ENCODE data around the gene MBL2.

MBL2 gene

DNA sequence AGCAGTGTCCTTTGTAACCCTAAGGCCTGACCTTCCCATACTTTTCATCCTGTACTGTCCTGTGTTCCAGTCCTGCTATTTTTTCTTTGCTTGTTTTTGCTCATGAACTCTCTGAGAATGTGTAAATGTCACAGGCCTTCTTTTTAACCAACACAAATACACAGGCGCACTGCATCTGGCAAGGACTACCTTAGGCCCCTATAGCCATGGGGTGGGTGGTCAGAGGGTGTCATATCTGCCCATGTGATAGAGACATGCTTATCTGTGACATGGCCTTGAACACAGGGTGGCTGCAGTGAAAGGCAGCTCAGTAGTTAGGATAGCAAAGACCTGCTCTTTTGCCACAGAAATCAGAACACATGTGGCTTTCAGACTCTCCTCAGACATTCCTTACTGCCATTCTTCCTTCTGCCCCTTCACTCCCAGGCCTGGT, 3.9 kb upstream of the MBL2 start:
- Histone ChIP-seq H3K23ac (ENCODE audit: low read length) (no peak overlapping the region), H3K36me3 (ENCODE audit: control insufficient read depth in 1 of 2, insufficient read depth in 2 of 2, low read length in 2 of 2) (no peaks in the 10 kb centered on the region), H2AFZ (ENCODE audit: insufficient read depth, low read length, poor library complexity) (no peak overlapping the region), H3K4ac (ENCODE audit: low read depth, low read length) (no peak overlapping the region), H4K12ac (ENCODE audit: low read depth, low read length) (no peak overlapping the region), H3K9ac (ENCODE audit: low read length) (no peak overlapping the region), H3K79me1 (ENCODE audit: low read length) (no peaks in the 10 kb centered on the region), H4K8ac (ENCODE audit: low read depth, low read length) (no peak overlapping the region), H3K4me3 (ENCODE audit: low read depth, low read length) (no peak overlapping the region), H3K79me2 (ENCODE audit: control insufficient read depth, insufficient read depth, low read length, poor library complexity) (no peaks in the 10 kb centered on the region), H3K4me1 (ENCODE audit: control insufficient read depth in 1 of 2, insufficient read depth in 2 of 2, low read length in 2 of 2) (no peaks in the 10 kb centered on the region), H3K14ac (ENCODE audit: low read length) (no peak overlapping the region), H3K4me2 (ENCODE audit: low read length) (no peak overlapping the region), H2BK120ac (ENCODE audit: insufficient read depth, low read length, poor library complexity) (no peak overlapping the region), H3K27me3 (ENCODE audit: insufficient read depth, low read length) (no peaks in the 10 kb centered on the region), H3K27ac (ENCODE audit: low read depth, low read length) (no peak overlapping the region), H4K91ac (ENCODE audit: low read depth, low read length) (no peak overlapping the region), H2BK5ac (ENCODE audit: low read depth, low read length, poor library complexity) (no peak overlapping the region), H3K9me3 (ENCODE audit: insufficient read depth, low read depth, low read length) (no peaks in the 10 kb centered on the region), H2BK12ac (ENCODE audit: low read length) (no peak overlapping the region), H3K18ac (ENCODE audit: low read length) (no peak overlapping the region), H2AK5ac (ENCODE audit: low read length) (no peak overlapping the region)
- WGBS (ENCODE audit: extremely low coverage, insufficient coverage, insufficient read length) = no CpG with 5 or more reads among the region's 1 CpG
- no peak for DNase-seq

DNA sequence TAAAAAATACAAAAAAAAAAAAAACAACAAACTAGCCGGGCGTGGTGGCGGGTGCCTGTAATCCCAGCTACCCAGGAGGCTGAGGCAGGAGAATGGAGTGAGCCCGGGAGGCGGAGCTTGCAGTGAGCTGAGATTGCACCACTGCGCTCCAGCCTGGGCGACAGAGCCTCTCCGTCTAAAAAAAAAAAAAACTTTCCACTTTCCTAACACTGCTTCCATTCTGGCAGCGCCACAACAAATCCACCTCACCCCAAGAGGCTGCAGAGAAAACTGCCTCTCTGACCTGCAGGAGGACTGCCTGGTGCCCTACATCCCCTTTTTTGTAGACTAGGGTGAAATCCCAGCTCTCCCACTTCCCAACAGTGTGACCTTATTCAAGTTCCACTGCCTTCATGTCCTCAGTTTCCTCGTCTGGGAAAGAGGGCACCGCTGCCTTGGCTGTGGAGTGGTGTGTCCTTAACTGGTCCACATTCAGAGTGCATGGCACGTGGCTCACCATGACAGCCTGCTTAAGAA, 2.6 kb upstream of the MBL2 start:
- H3K9me3 ChIP-seq (ENCODE audit: insufficient read depth, low read depth, low read length) = no peaks in the 10 kb centered on the region
- no peak overlapping the region for H3K4me3 ChIP-seq (ENCODE audit: low read depth, low read length)
- H2BK120ac ChIP-seq (ENCODE audit: insufficient read depth, low read length, poor library complexity) = no peak overlapping the region
- no peak overlapping the region for H3K4ac ChIP-seq (ENCODE audit: low read depth, low read length)
- H3K36me3 ChIP-seq (ENCODE audit: control insufficient read depth in 1 of 2, insufficient read depth in 2 of 2, low read length in 2 of 2) = no peaks in the 10 kb centered on the region
- WGBS (ENCODE audit: extremely low coverage, insufficient coverage, insufficient read length) = no CpG with 5 or more reads among the region's 12 CpGs
- H4K91ac ChIP-seq (ENCODE audit: low read depth, low read length) = no peak overlapping the region
- H3K27ac ChIP-seq (ENCODE audit: low read depth, low read length) = no peak overlapping the region
- H3K9ac ChIP-seq (ENCODE audit: low read length) = no peak overlapping the region
- H2AK5ac ChIP-seq (ENCODE audit: low read length) = no peak overlapping the region
- no peaks in the 10 kb centered on the region for H3K27me3 ChIP-seq (ENCODE audit: insufficient read depth, low read length)
- no peak overlapping the region for H4K8ac ChIP-seq (ENCODE audit: low read depth, low read length)
- no peak overlapping the region for H3K14ac ChIP-seq (ENCODE audit: low read length)
- H3K18ac ChIP-seq (ENCODE audit: low read length) = no peak overlapping the region
- no peak overlapping the region for H3K4me2 ChIP-seq (ENCODE audit: low read length)
- H3K23ac ChIP-seq (ENCODE audit: low read length) = no peak overlapping the region
- H3K4me1 ChIP-seq (ENCODE audit: control insufficient read depth in 1 of 2, insufficient read depth in 2 of 2, low read length in 2 of 2) = no peaks in the 10 kb centered on the region
- H2BK12ac ChIP-seq (ENCODE audit: low read length) = no peak overlapping the region
- H3K79me1 ChIP-seq (ENCODE audit: low read length) = no peaks in the 10 kb centered on the region
- no peaks in the 10 kb centered on the region for H3K79me2 ChIP-seq (ENCODE audit: control insufficient read depth, insufficient read depth, low read length, poor library complexity)
- no peak overlapping the region for H2AFZ ChIP-seq (ENCODE audit: insufficient read depth, low read length, poor library complexity)
- no peak for DNase-seq
- no peak overlapping the region for H4K12ac ChIP-seq (ENCODE audit: low read depth, low read length)
- no peak overlapping the region for H2BK5ac ChIP-seq (ENCODE audit: low read depth, low read length, poor library complexity)

DNA sequence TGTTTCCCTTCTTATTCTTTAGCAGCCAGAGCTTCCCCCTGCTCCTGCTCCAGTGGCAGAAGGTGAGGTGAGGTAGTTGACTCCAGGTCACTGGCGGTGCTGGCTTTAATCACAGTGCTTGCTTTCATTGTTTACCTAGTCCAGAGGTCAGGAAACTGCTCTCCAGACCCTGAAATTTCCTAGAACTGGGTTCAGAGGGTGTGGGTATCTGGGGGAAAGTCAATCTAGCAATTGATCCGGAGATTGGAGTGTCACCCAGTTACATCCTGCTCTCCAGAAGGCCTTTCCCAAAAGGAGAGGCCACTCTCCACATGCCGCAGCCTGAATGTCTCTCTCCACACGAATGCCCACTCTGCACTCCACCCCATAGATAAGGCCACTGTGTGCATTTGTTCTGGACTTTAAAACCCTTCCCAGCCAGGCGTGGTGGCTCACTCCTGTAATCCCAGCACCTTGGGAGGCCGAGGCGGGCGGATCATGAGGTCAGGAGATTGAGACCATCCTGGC, 2.1 kb upstream of the MBL2 start:
- Histone ChIP-seq H2AFZ (ENCODE audit: insufficient read depth, low read length, poor library complexity) (no peak overlapping the region), H2AK5ac (ENCODE audit: low read length) (no peak overlapping the region), H3K27ac (ENCODE audit: low read depth, low read length) (no peak overlapping the region), H4K8ac (ENCODE audit: low read depth, low read length) (no peak overlapping the region), H3K9me3 (ENCODE audit: insufficient read depth, low read depth, low read length) (no peaks in the 10 kb centered on the region), H2BK12ac (ENCODE audit: low read length) (no peak overlapping the region), H3K14ac (ENCODE audit: low read length) (no peak overlapping the region), H3K4me2 (ENCODE audit: low read length) (no peak overlapping the region), H2BK120ac (ENCODE audit: insufficient read depth, low read length, poor library complexity) (no peak overlapping the region), H4K12ac (ENCODE audit: low read depth, low read length) (no peak overlapping the region), H3K4me1 (ENCODE audit: control insufficient read depth in 1 of 2, insufficient read depth in 2 of 2, low read length in 2 of 2) (no peaks in the 10 kb centered on the region), H3K36me3 (ENCODE audit: control insufficient read depth in 1 of 2, insufficient read depth in 2 of 2, low read length in 2 of 2) (no peaks in the 10 kb centered on the region), H3K27me3 (ENCODE audit: insufficient read depth, low read length) (no peaks in the 10 kb centered on the region), H3K18ac (ENCODE audit: low read length) (no peak overlapping the region), H3K79me2 (ENCODE audit: control insufficient read depth, insufficient read depth, low read length, poor library complexity) (no peaks in the 10 kb centered on the region), H3K23ac (ENCODE audit: low read length) (no peak overlapping the region), H3K4ac (ENCODE audit: low read depth, low read length) (no peak overlapping the region), H2BK5ac (ENCODE audit: low read depth, low read length, poor library complexity) (no peak overlapping the region), H3K4me3 (ENCODE audit: low read depth, low read length) (no peak overlapping the region), H3K79me1 (ENCODE audit: low read length) (no peaks in the 10 kb centered on the region), H4K91ac (ENCODE audit: low read depth, low read length) (no peak overlapping the region), H3K9ac (ENCODE audit: low read length) (no peak overlapping the region)
- DNase-seq = no peak
- WGBS (ENCODE audit: extremely low coverage, insufficient coverage, insufficient read length) = no CpG with 5 or more reads among the region's 8 CpGs

- Histone ChIP-seq H4K8ac (ENCODE audit: low read depth, low read length) (no peak overlapping the region), H2AFZ (ENCODE audit: insufficient read depth, low read length, poor library complexity) (no peak overlapping the region), H3K9ac (ENCODE audit: low read length) (no peak overlapping the region), H4K91ac (ENCODE audit: low read depth, low read length) (no peak overlapping the region), H3K27me3 (ENCODE audit: insufficient read depth, low read length) (no peaks in the 10 kb centered on the region), H3K14ac (ENCODE audit: low read length) (no peak overlapping the region), H3K4me2 (ENCODE audit: low read length) (no peak overlapping the region), H3K4ac (ENCODE audit: low read depth, low read length) (no peak overlapping the region), H3K36me3 (ENCODE audit: control insufficient read depth in 1 of 2, insufficient read depth in 2 of 2, low read length in 2 of 2) (no peaks in the 10 kb centered on the region), H3K79me1 (ENCODE audit: low read length) (no peaks in the 10 kb centered on the region), H2BK12ac (ENCODE audit: low read length) (no peak overlapping the region), H2BK120ac (ENCODE audit: insufficient read depth, low read length, poor library complexity) (no peak overlapping the region), H3K18ac (ENCODE audit: low read length) (no peak overlapping the region), H2AK5ac (ENCODE audit: low read length) (no peak overlapping the region), H2BK5ac (ENCODE audit: low read depth, low read length, poor library complexity) (no peak overlapping the region), H3K4me3 (ENCODE audit: low read depth, low read length) (no peak overlapping the region), H4K12ac (ENCODE audit: low read depth, low read length) (no peak overlapping the region), H3K79me2 (ENCODE audit: control insufficient read depth, insufficient read depth, low read length, poor library complexity) (no peaks in the 10 kb centered on the region), H3K9me3 (ENCODE audit: insufficient read depth, low read depth, low read length) (no peaks in the 10 kb centered on the region), H3K23ac (ENCODE audit: low read length) (no peak overlapping the region), H3K4me1 (ENCODE audit: control insufficient read depth in 1 of 2, insufficient read depth in 2 of 2, low read length in 2 of 2) (no peaks in the 10 kb centered on the region), H3K27ac (ENCODE audit: low read depth, low read length) (no peak overlapping the region)
- WGBS (ENCODE audit: extremely low coverage, insufficient coverage, insufficient read length) = no CpG with 5 or more reads among the region's 2 CpGs
- no peak for DNase-seq
Measured at GRCh38 chr10:52774182-52774581, 1.6 kb upstream of the MBL2 start.

All from trophoblast cell (in vitro differentiated cells and primary cell).